Small intestine (tissue), 7 donors: ENCODE results near the gene PCBP3. TPM values are rescaled to one million over a fixed set of nuclear protein-coding genes. Genes with fewer than 3 reads are reported as not detected.
"Not testable (repeated sequence)": the region's sequence is repeated elsewhere in the genome, so short reads cannot be mapped to it uniquely, and the experiment has no call there.

Experiments
- DNase-seq, 2 donors: peaks; one replicate each; pipeline versions ENCODE4 v3.0.0 to v3.0.0-alpha.2; 2013
- FAIRE-seq: peaks from 2 replicates; lab custom pipeline; 2012; peaks lifted over from hg19 to GRCh38; lab: Jason Lieb, UNC
- H3K27ac ChIP-seq, 3 donors: one replicate each; pipeline ENCODE4 v1.5.1; 2013; ENCODE audit warnings: low read length in 2 of 3, mild to moderate bottlenecking in 2 of 3, control low read depth in 1 of 3, inconsistent platforms in 1 of 3, low read depth in 1 of 3, moderate library complexity in 1 of 3
- H3K27me3 ChIP-seq, 3 donors: one replicate each; pipeline ENCODE4 v1.6.1; 2013; ENCODE audit warnings: low read length in 3 of 3, inconsistent platforms in 1 of 3; ENCODE audit not compliant: control insufficient read depth in 3 of 3, insufficient read depth in 3 of 3
- H3K36me3 ChIP-seq, 3 donors: one replicate each; pipeline ENCODE4 v1.6.1; 2013; ENCODE audit warnings: low read length in 3 of 3, inconsistent platforms in 1 of 3, low read depth in 1 of 3, mild to moderate bottlenecking in 1 of 3, moderate library complexity in 1 of 3; ENCODE audit not compliant: control insufficient read depth in 3 of 3, insufficient read depth in 2 of 3
- H3K4me1 ChIP-seq, 3 donors: one replicate each; pipeline ENCODE4 v1.6.1; 2013; ENCODE audit warnings: low read length in 2 of 3, inconsistent platforms in 1 of 3, low read depth in 1 of 3, mild to moderate bottlenecking in 1 of 3, moderate library complexity in 1 of 3; ENCODE audit not compliant: control insufficient read depth in 3 of 3, insufficient read depth in 2 of 3
- H3K4me3 ChIP-seq, 3 donors: one replicate each; pipeline ENCODE4 v1.5.1; 2013; ENCODE audit warnings: low read length in 3 of 3, control low read depth in 1 of 3, inconsistent platforms in 1 of 3, low read depth in 1 of 3, mild to moderate bottlenecking in 1 of 3, moderate library complexity in 1 of 3
- H3K9me3 ChIP-seq, 2 donors: one replicate each; pipeline ENCODE4 v1.6.1; 2013; ENCODE audit warnings: low read depth in 1 of 2, low read length in 1 of 2; ENCODE audit not compliant: control insufficient read depth in 2 of 2, insufficient read depth in 1 of 2
- WGBS, 3 donors: extraction: QIAGEN DNeasy Blood & Tissue Kit; methylation state at CpG; one replicate each; pipeline ENCODE4 v1.1.7; 2013; 5-methylcytosine and 5-hydroxymethylcytosine counted together
- polyA plus RNA-seq, 4 donors: library from polyadenylated mRNA; stranded (reverse) in 3 of 4; unstranded in 1 of 4; fragments of 200-250 nt in 3 of 4; fragments of 120-200 nt in 1 of 4; gene quantifications; one replicate each; pipeline versions ENCODE4 v1.2.1 to v1.2.3, GENCODE V29; 2013
- donor health status: healthy with polysubstance abuse.
- donor health status: control.
- donor health status: control.
- donor health status: Bipolar disorder and iron deficiency.
- donor health status: healthy.

Gene PCBP3
- polyA plus RNA-seq, 4 donors = 0.81 to 8.2 (median 1.0) TPM; not detected in 1

GRCh38 chr21:45949928-45950739, 306.6 kb downstream of the PCBP3 start:
- Histone ChIP-seq H3K27ac (no peak overlapping the region), H3K36me3 (no peaks in the 10 kb centered on the region), H3K4me1 (no peaks in the 10 kb centered on the region), H3K9me3 (no peaks in the 10 kb centered on the region), H3K4me3 (no peak overlapping the region), H3K27me3 (no peaks in the 10 kb centered on the region)
- no peak for FAIRE-seq
- WGBS, 3 donors = 82 to 85% (median 85%) methylated on average over 34 to 35 of the region's 35 CpGs
- DNase-seq = no peak

- Histone ChIP-seq H3K27ac (no peak overlapping the region), H3K9me3 (no peaks in the 10 kb centered on the region), H3K27me3 (no peaks in the 10 kb centered on the region), H3K36me3 (no peaks in the 10 kb centered on the region), H3K4me3 (no peak overlapping the region), H3K4me1 (no peaks in the 10 kb centered on the region)
- WGBS, 3 donors = 33 to 43% (median 36%) methylated on average over 19 to 21 of the region's 21 CpGs
- DNase-seq (peak in 1 of 2 donors; percentile 27), FAIRE-seq (no peak)
Measured at GRCh38 chr21:45950740-45951515, 307.4 kb downstream of the PCBP3 start.

DNA sequence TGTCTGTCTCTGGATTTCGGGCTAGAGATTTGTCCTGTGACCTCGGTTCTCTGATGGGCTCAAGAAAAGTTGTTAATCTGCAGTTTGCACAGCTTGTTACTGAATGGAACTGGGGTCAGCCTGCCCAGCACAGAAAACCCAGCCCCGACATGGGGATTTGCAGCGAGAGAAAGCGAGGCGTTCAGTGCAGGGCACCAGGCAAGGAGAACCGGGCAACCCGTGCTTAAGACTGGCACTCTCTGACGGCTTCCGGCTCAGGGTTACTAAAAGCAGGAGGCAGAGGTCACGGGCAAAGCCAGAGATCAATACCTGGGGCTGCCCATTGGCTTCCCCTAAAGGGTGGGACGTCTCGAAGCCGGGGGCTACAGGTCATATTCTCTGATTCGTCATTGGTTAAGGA, 308.2 kb downstream of the PCBP3 start:
- no peaks in the 10 kb centered on the region for H3K36me3 ChIP-seq
- H3K27ac ChIP-seq = no peak overlapping the region
- peaks cover 0 to 3% of the 10 kb centered on the region in 2 donors for H3K9me3 ChIP-seq
- DNase-seq (no peak), FAIRE-seq (no peak)
- no peaks in the 10 kb centered on the region for H3K27me3 ChIP-seq
- H3K4me1 ChIP-seq = no peaks in the 10 kb centered on the region
- 69 to 77% (median 70%) methylated on average over 14 to 15 of the region's 15 CpGs for WGBS, 3 donors
- no peak overlapping the region for H3K4me3 ChIP-seq

GRCh38 chr21:45952527-45952926, 309.0 kb downstream of the PCBP3 start:
- DNase-seq, H3K9me3 ChIP-seq, H3K27me3 ChIP-seq, H3K27ac ChIP-seq, FAIRE-seq, H3K4me3 ChIP-seq, H3K36me3 ChIP-seq, H3K4me1 ChIP-seq: not testable (repeated sequence)
- WGBS, 3 donors = 72 to 83% (median 81%) methylated on average over 10 of the region's 10 CpGs

DNA sequence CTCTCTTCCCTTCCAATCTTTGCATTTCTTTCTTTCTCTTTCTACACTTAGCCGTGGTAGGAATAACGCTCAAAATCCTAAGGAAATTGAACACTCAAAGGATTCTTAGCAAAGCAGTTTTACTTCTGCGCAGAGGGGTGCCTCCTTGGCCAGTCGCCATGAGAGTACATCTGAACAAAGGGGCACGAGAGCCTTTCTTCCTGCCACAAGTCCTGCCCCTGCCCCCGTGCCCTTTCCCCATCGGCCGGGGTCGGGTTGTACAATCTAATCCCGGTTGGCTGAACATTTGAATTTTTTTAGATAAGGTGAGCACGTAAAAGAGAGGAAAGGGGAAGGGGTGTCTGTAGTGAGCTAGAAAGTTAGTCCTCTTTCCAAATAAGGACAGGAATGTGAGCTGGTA, 309.4 kb downstream of the PCBP3 start:
- 59 to 63% (median 62%) methylated on average over 11 of the region's 11 CpGs for WGBS, 3 donors
- no peak overlapping the region for H3K4me3 ChIP-seq
- no peaks in the 10 kb centered on the region for H3K4me1 ChIP-seq
- H3K9me3 ChIP-seq = peaks cover 0 to 4% of the 10 kb centered on the region in 2 donors
- no peak overlapping the region for H3K27ac ChIP-seq
- peaks cover 0 to 2% (median 0%) of the 10 kb centered on the region in 3 donors for H3K27me3 ChIP-seq
- DNase-seq (no peak), FAIRE-seq (no peak)
- no peaks in the 10 kb centered on the region for H3K36me3 ChIP-seq

DNA sequence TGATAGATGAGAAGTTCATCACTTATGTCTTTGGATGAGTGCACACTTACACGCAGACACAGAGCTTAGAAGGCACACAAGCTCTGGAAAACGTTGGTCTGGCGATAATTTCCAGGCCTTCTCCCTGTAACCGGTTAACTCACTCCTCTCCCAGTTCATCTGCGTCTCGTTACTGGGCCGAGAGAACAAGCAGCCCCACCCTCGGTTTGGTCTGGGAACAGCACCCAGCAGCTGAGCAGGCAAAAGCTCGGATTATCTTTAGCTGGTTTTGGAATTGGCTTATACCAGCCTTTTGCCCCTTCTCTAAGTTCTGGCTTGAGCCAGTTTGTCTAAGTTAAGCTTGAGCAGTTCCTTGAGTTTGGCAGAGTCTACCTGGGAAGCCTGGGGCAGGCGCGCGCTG, 310.7 kb downstream of the PCBP3 start:
- WGBS, 3 donors = 46 to 49% (median 46%) methylated on average over 12 of the region's 12 CpGs
- no peak for DNase-seq
- no peak for FAIRE-seq
- Histone ChIP-seq H3K27ac (peak overlapping the region in 1 of 3 donors; percentile 17), H3K27me3 (peaks cover 0 to 2% (median 0%) of the 10 kb centered on the region in 3 donors), H3K9me3 (peaks cover 0 to 4% of the 10 kb centered on the region in 2 donors), H3K4me3 (no peak overlapping the region), H3K4me1 (peaks cover 0 to 2% (median 0%) of the 10 kb centered on the region in 3 donors), H3K36me3 (no peaks in the 10 kb centered on the region)

DNA sequence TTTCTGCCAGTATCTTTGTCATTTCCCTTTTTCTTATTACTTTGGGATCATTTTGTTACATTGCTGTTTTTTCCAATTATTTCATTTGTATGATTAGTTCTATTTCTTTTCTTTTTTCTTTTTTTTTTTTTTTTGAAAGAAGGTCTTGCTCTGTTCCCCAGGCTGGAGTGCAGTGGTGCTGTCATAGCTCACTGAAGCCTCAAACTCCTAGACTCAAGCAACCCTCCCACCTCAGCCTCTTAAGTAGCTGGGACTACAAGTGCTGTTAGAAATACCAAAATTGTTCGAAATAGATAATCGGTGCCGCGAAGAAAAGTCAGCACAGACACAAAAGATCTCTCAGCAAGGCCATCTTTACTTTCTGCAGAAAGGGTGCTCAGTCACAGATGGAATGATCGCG, 311.4 kb downstream of the PCBP3 start:
- Histone ChIP-seq H3K4me3 (no peak overlapping the region), H3K27me3 (peaks cover 0 to 2% (median 0%) of the 10 kb centered on the region in 3 donors), H3K9me3 (peaks cover 0 to 4% of the 10 kb centered on the region in 2 donors), H3K27ac (no peak overlapping the region), H3K4me1 (peaks cover 0 to 2% (median 0%) of the 10 kb centered on the region in 3 donors), H3K36me3 (no peaks in the 10 kb centered on the region)
- WGBS, 3 donors = 92 to 96% (median 95%) methylated on average over 6 of the region's 6 CpGs
- DNase-seq (no peak), FAIRE-seq (no peak)

GRCh38 chr21:45957551-45957950, 314.0 kb downstream of the PCBP3 start:
- WGBS, 3 donors = 88 to 93% (median 88%) methylated on average over 4 of the region's 4 CpGs
- Histone ChIP-seq H3K27me3 (peaks cover 0 to 2% (median 0%) of the 10 kb centered on the region in 3 donors), H3K4me1 (peaks cover 0 to 2% (median 0%) of the 10 kb centered on the region in 3 donors), H3K27ac (no peak overlapping the region), H3K36me3 (no peaks in the 10 kb centered on the region), H3K4me3 (no peak overlapping the region), H3K9me3 (peaks cover 0 to 7% of the 10 kb centered on the region in 2 donors)
- DNase-seq = no peak
- no peak for FAIRE-seq
